ENCODE data around the gene AGBL1. TPM values are rescaled to one million over a fixed set of nuclear protein-coding genes. Genes with fewer than 3 reads are reported as not detected.

AGBL1 gene
- total RNA-seq, 1 experiment from 2014 or later = 0.02 TPM

GRCh38 chr15:86676002-86676401 is 596.3 kb downstream of the AGBL1 start:
- no peak for DNase-seq (ENCODE audit: extremely low read depth, low read depth)

DNA sequence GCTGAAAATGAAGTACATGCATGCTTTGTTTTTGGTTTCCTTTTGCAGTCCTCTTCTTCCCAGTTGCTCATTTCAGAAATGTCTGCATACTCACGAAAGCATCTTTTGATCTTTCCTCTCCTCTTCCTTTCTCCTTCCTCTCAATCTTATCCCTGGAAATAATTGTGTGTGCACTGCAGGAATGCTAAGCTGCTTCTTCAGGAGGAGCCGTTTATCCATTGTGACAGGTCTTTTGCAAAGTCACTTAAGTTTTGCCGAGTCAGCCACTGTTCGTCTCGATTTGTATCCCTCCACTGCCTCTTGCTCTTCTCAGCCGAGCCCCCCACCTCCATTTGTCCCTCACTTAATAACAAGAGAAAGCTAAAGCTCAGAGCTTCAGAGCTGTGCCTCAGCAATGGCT is 597.6 kb downstream of the AGBL1 start:
- no peak for DNase-seq (ENCODE audit: extremely low read depth, low read depth)

- no peak for DNase-seq (ENCODE audit: extremely low read depth, low read depth)
These were observed 605.6 kb downstream of the AGBL1 start for GRCh38 chr15:86685263-86685662.

DNA sequence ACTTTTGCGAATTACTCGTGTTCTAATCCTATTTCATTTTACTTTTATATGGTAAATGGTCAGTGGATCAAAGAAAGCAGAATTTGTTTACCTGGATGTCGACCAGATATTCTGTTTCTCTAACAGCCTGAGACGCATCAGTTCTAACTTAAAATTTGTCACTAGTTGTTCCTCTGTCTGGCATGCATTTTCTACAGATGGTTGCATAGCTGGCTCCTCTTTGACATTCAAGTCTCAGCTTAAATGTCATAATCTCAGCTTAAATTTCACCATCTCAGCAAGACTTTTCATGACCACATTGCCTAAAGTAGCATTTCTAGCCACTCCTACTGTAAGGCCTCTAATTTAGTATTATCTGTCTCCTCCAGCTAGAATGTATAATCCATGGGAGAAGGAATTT is 609.3 kb downstream of the AGBL1 start:
- DNase-seq (ENCODE audit: extremely low read depth, low read depth) = no peak

DNA sequence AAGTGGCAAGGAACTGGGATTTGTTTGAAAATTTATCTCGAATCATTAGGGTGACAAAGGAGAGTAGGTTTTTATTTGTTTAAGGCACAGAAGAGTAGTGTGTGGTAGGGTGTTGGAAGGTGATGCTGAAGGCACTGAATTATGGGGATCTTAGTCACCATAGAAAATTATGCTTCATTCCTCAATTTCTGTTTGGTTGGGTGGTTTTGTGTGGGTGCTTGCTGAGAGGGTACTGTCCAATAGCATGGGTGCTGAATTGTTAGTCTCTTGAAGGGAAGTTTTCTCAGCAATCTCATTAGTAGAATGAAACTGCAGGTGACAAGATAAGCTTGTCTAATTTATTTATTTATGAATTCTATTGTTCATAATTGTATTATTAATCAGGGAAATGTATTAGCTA is 610.9 kb downstream of the AGBL1 start:
- no peak for DNase-seq (ENCODE audit: extremely low read depth, low read depth)

DNA sequence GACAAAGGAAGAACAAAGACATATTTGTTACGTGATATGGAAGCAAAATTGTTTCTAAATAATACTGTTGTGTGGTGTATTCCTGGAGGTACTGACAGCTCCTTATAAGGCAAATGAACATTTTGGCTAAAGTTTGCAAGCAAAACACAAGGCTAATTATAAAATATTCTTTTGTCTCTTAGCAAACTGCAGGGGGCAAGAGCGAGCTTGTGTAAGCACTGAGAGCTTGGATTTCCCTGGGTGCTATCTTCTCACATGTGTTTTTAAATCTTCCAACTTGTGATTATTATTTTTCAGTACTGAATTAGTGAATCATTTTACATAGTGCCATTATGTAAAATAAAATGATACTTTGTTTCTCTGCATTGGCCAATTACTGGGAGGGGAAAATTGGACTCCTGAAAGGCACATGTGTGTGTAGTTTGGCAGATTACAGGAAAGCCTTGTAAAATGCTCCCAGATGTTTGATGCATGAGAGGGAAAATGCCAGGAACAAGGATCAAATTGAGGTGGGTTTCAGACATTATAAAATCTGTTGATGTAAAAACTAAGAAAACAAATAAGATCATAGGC is 611.5 kb downstream of the AGBL1 start:
- no peak for DNase-seq (ENCODE audit: extremely low read depth, low read depth)

- DNase-seq (ENCODE audit: extremely low read depth, low read depth) = no peak
These were observed 621.4 kb downstream of the AGBL1 start for GRCh38 chr15:86700864-86701610.

GRCh38 chr15:86701611-86701963 is 621.9 kb downstream of the AGBL1 start:
- DNase-seq (ENCODE audit: extremely low read depth, low read depth) = no peak

DNA sequence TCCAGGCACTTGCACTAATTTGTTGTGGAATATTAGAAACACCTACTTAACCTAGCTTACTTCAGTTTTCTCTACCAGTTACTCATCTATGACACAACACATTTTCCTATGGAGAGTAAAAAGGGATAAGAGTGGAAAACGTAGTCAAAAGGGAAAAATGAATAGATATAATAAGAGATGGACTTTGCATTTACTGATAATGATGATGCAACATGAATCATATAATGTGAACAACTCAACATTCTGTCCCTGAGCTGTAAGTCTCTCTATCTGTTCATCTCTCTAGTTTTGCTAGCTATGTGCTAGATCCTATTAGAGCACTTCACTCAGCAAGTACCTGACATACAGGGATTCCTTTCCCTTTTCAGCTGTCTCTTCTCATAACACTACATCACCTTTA is 627.1 kb downstream of the AGBL1 start:
- no peak for DNase-seq (ENCODE audit: extremely low read depth, low read depth)

- no peak for DNase-seq (ENCODE audit: extremely low read depth, low read depth)
These were observed 631.8 kb downstream of the AGBL1 start for GRCh38 chr15:86711476-86711875.

GRCh38 chr15:86714241-86714640 is 634.6 kb downstream of the AGBL1 start:
- DNase-seq (ENCODE audit: extremely low read depth, low read depth) = no peak

- DNase-seq (ENCODE audit: extremely low read depth, low read depth) = no peak
These were observed 646.0 kb downstream of the AGBL1 start for GRCh38 chr15:86725628-86726027.

- DNase-seq (ENCODE audit: extremely low read depth, low read depth) = no peak
These were observed 655.8 kb downstream of the AGBL1 start for GRCh38 chr15:86735247-86736040.

DNA sequence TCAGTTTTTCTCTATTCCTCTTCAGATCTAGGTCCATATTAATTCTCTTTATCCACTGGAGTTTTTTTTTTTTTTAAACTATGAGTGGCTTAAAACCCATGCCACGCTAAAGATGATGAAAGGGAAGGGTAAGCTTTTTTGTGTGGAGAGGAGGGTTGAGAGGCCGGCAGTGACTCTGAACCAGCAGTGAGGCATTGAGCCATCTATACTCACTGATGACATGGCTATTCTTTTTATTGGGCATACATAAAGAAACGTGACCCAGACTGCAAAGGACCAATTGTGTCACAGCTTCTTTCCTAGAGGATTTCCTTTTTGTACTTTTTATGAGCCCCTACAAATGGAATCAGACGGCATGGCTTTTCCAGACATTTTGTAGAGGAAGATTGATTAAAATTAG is 662.2 kb downstream of the AGBL1 start:
- no peak for DNase-seq (ENCODE audit: extremely low read depth, low read depth)

- peak; percentile 23 for DNase-seq (ENCODE audit: extremely low read depth, low read depth)
These were observed 663.7 kb downstream of the AGBL1 start for GRCh38 chr15:86743283-86743903.

- DNase-seq (ENCODE audit: extremely low read depth, low read depth) = no peak
These were observed 664.6 kb downstream of the AGBL1 start for GRCh38 chr15:86744198-86744780.

- DNase-seq (ENCODE audit: extremely low read depth, low read depth) = no peak
These were observed 671.4 kb downstream of the AGBL1 start for GRCh38 chr15:86751116-86751515.

GRCh38 chr15:86754846-86755245 is 675.2 kb downstream of the AGBL1 start:
- no peak for DNase-seq (ENCODE audit: extremely low read depth, low read depth)

GRCh38 chr15:86756688-86757087 is 677.0 kb downstream of the AGBL1 start:
- no peak for DNase-seq (ENCODE audit: extremely low read depth, low read depth)

GRCh38 chr15:86759800-86760523 is 680.3 kb downstream of the AGBL1 start:
- no peak for DNase-seq (ENCODE audit: extremely low read depth, low read depth)

Data from NCI-H460 (cell line).